ENCODE measurements around the gene RTN4IP1.
"Not testable (repeated sequence)": the region's sequence is repeated elsewhere in the genome, so short reads cannot be mapped to it uniquely, and the experiment has no call there.

Gene RTN4IP1

DNA sequence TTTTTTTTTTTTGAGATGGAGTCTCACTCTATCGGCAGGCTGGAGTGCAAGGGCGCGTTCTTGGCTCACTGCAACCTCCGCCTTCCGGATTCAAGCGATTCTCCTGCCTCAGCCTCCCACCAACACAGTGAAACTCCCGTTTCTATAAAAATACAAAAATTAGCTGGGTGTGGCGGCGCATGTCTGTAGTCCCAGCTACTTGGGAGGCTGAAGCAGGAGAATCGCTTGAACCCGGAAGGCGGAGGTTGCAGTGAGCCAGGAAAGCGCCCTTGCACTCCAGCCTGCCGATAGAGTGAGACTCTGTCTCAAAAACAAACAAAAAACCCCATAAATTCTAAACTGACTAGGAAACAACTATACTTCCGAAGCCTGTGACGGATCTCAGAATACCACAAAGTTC is 1.5 kb downstream of the RTN4IP1 start:
- FAIRE-seq, result not testable (repeated sequence)

DNA sequence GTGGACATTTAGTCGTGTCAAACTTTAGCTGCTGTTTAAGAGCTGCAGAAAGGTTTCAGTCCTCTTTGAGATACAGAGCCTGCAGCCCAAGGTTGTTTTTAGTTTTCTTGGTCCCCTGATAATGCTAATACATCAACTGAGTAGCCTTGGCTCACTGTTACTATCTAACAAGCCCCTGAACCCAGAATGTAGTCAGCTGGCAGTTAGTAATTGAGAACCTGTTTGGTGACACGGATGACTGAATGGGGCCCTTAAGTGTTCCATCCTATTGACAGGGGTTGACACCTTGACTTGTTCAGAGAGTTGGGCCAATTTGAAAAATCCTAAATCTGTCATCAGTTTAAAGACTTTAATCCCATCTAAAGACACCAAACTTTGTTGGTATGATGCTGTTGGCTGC is 2.8 kb downstream of the RTN4IP1 start:
- FAIRE-seq, result no peak

DNA sequence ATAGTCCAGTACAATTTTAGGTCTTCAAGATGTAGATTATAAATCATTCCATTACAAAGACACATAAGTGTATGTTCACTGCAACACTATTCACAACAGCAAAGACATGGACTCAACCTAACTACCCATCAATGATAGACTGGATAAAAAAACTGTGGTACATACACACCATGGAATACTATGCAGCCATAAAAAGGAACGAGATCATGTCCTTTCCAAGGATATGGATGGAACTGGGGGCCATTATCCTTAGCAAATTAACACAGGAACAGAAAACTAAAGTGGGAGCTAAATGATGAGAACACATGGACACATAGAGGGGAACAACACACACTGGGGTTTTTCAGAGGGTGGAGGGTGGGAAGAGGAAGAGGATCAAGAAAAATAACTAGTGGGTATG is 6.3 kb downstream of the RTN4IP1 start:
- FAIRE-seq, result no peak

DNA sequence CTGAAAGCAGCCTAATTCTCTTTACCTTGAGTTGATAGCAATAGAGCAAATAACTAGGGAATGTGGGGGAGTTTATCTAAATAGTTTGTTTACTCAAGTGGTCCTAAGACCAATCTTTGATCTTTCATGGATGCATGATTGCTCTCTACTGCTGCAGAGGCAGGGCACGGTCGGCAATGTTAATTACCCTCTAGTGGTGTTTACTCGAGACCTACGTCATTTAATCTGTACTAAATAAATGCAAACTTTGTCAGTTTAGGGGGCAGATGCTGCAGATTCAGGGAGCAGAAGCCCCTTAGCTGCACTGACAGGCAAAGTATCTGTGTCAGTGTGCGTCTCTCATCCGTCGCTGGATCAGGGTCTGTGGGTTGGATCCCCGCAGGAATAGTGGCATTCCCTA is 6.9 kb downstream of the RTN4IP1 start:
- no peak for FAIRE-seq

DNA sequence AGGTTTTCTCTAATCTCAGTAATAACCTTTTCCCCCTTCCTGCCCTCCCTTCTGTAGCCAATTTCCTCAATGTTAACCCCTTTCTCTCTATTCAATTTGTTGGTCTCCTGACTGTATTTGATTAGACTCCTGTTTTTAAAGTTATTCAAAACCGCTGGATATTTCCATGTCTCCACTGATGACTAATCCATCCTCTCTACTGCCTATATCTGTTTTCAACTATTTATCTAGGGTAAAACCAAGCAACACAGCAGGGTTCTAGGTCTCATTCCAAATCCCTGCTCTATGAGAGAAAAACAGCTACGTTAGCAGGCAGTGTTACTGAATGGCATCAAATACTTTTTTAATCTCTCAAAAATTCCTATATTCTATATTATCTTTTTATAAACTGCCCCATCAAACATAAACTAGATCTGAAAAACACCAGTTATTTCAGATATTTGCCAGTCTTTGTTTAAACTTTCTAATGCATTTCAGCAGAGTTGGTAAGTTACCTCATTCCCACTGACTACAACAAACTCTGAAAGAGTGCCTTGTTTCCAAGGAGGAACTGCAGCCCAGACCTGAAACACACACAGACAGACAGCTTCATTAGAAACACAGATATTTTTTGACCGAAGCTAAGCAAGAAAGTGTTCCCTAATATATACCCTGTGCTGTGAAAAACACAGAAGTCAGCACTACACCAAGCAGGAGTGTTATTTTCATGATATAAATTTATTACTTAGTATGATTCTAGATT is 8.2 kb downstream of the RTN4IP1 start:
- no peak for FAIRE-seq

DNA sequence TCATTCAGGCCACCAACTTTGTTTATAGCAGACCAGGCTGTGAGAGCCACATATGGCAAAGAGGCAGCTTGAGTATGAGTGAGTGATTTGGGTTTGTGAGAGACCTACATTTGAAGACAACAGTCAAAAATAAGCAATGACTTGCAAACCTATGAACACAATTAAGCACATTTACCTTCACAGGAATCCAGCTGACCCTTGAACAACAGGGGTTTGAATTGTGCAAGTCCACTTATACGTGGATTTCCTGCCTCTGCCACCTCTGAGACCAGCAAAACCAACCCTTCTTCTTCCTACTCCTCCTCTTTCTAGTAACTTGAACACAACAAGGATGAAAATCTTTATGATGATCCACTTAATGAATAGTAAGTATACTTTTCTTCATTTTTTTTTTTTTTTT is 10.1 kb downstream of the RTN4IP1 start:
- FAIRE-seq, result no peak

DNA sequence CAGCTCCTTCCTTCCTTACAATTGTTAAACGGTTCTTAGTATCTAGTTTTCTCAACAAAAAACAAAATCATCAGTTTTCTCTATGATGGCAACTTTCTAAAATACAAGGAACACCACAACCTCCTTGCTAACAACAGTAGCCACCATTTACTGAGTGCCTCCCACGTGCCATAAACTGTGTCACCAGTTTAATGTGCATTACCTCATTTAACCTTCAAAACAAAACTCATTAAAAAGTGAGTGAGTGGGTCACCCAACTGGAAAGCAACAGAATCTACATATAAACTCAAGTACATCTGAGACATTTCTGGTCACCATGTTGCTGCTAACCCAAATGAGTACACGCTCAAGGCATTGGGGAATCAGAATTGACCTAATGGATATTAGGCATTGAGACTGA is 11.0 kb downstream of the RTN4IP1 start:
- no peak for FAIRE-seq

DNA sequence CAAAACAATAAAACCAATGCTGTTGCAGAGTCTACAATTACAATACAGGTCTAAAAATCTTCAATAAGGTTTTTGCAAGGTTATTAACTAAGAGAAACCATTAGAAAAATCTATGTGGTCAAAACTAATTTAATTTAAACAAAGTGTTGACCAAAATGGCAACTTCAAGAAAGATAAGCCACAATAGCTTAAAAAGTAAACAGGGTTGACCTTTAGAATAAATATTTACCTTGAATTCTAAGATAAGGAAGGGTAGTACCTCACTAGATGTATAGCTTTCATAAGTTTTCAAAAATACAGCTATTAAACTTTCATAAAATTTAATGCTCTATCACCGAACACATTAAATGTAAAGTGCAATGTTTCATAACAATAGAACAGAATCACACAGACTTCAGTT is 11.4 kb downstream of the RTN4IP1 start:
- peak; percentile 78 for FAIRE-seq

DNA sequence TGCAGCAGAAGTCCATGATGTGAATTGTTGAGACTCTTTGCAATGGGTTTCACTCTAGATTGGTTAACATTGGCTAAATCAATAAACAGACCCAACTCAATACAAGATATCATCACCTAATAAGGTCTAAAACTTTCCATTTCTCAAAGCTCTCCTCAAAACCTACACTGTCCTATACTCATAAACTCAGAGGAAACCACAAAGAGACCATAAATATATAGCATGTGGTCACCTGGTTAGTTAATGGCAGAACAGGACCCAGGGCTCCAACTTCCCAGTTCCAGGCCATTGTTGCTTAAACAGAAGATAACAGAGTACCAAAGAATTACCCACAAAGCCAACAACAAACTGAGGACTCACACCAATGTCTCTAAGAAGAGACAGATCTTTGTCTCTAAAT is 12.0 kb downstream of the RTN4IP1 start:
- FAIRE-seq, result no peak

DNA sequence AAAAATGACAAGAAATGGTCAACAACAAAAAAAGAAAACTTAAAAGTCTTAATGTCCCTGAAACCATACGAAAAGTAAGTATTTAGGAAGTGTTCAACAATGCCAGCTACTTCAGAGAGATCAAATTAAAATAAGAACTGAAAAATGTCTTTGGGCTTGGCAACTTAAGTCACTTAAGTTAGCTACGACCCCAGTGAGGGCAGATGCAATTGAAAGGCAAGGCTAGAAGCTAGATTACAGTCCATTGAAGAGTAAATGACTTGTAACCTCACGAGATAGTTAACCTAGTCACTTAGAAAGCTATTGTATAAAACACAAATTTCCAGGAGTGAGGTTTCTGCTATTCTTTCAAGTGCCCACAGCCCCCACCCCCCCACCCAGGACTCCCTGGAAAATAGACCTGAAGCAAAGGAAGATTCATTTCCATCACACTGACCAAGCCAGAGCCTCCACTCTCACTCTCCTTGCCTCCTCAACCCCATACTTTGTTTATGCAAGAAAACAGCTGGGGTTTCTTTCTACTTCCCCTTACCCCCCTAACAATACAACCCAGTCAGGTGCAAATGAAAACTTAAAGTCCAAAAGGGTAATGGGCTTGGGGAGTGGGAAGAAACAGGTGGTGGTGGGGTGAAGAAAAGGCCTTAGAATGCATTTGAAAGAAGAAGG is 14.6 kb downstream of the RTN4IP1 start:
- no peak for FAIRE-seq

DNA sequence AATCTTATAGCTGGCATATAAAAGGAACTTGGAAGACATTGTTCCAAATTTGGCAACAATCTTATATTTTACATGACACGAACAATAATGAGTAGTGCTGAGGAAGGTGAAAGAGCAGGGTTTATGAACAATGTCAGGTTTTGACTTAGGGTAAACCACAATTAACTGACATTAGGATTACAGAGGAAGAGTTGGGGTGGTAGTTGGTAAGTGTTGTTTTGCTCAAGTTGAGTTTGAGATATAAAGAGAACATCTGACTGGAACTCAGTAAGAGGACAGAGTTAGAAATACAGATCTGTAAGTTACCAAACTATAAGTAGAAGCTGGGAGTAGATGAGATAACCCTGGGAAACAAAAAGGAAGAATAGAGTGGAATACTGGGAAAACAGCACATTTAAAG is 15.1 kb downstream of the RTN4IP1 start:
- FAIRE-seq, result no peak

DNA sequence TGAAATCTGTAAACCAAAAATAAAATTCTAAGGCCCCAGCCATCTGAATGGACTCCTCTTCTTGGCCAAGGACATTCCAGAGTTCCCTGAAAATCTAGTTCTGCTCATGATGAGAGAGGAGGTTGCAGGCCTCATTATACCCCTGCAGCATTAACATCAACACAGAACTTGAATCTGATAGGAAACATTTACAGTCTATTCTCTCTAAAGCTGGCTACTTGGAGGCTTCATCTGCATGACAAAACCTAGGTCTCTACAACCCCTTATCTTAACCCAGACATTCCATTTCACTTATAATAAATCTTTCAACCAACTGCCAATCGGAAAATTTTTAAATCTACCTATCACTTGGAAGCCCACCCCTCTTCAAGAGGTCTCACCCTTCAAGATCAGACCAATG is 15.7 kb downstream of the RTN4IP1 start:
- no peak for FAIRE-seq

DNA sequence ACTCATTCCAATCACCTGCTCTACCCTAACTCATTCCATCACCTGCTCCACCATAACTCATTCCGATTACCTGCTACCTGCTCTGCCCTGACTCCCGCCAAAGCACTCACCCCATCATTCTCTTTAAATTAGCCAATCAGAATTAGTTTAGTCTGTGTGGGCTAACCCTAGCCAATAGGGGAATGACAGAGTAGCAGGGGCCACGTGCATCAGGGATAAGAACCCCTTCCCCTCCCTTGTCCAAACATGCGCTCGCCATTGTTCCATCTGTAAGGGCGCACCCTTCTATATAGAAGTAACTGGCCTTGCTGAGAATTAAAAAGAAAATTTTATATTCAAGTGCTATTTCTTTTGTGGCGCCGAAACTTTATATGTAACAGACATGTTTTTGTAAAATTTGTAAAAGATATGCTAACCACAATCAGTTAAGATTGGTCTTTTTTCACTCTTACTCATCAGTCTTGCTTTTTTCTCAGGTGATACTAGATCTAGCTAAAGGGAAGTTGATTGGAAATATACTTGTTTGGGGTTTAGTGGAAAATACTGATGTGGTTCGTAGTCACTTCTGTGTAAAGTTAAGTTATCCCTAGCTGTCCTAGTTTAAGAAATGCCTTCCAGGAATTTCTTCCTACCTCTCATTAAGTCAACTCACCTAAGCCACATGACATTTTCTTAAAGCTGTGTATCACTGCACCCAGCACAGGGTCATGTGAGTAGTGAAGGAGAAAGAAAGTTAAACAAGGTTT is 16.5 kb downstream of the RTN4IP1 start:
- no peak for FAIRE-seq

DNA sequence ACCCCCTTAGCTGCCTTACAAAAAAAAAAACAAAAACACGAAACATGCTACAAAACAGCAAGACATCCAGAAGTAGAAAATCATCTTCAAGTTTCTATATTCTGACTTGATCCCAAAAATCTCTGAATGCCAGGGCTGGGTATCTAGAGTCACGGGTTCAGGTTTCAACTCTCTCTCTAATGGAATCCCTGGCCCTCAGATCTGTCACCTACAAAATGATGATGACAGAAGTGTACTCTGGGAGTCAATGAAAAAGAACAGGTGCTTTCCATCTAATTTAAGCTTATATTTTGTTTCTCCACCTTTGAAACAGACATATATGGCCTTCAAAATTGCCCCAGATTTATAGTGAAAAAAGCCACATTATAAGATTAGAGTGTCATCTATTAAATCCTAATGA is 18.3 kb downstream of the RTN4IP1 start:
- FAIRE-seq, result no peak

DNA sequence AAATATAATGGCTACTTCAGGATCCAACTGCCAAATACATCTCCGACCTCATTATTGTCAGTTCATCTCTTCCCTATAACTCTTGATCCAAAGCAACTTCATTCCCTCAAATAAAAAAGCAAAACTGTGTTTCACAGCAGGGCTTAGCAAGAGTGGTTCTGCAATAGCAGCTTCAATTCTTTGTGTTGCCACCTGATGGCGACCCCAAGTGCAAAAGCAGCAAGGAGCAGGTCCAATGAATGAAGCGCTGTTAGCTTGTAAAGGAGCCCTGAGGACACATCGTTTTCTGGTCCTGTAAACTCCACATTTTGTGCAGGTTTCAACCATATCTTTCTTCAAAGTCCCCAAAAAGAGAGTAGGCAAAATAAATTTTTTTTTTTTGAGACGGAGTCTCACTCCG is 19.6 kb downstream of the RTN4IP1 start:
- FAIRE-seq, result no peak

DNA sequence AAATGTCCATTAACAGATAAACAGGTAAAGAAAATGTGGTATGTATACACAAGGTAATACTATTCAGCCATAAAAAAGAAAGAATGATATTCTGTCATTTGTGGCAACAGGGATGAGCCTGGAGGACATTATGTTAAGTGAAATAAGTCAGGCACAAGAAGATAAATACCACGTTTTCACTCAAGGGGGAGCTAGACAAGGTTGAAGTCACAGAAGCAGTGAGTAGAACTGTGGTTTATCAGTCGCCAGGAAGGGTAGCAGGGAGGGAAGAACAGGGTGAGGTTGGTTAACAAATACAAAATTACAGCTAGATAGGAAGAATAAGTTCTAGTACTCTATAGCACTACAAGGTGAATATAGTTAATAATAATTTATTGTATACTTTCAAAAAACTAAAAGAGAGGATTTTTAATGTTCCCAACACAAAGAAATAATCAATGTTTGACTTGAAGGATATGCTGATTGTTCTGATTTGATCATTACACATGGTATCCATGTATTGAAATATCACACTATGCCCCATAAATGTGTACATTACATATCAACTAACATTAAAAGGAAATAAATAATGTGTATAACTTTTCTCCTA is 21.1 kb downstream of the RTN4IP1 start:
- FAIRE-seq, result peak; percentile 33

DNA sequence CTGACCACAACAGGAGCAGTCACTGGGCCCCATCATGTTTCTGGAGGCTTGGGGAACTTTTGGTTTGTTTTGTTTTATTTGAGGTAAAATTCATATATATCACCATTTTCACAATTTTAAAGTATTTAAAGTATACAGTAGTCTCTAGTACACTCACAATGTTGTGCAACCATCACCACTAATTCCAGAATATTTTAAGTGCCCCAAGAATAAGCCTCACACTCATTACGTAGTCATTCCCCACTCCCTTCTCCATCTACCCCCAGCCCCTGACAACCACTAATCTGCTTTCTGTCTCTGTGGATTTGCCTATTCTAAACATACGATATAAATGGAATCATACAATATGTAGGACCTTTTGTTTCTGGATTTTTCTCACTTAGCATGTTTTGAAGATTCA is 29.0 kb downstream of the RTN4IP1 start:
- FAIRE-seq, result no peak

DNA sequence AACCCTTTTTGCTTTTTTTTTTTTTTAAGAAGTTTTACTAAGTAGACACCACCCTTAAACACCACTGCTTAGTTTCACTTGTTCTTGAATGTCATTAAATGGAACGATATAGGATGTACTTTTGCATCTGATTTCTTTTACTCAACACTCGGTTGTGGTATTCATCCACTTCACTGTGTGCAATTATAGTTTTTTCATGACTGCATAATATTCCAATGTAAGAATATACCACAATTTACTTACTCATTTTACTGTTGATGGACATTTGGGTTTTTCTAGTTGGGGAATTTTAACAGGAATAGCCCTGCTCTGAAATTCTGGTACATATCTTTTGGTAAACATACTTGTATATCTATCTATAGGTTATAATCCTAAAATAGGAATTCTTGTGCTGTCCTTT is 29.9 kb downstream of the RTN4IP1 start:
- FAIRE-seq, result no peak

DNA sequence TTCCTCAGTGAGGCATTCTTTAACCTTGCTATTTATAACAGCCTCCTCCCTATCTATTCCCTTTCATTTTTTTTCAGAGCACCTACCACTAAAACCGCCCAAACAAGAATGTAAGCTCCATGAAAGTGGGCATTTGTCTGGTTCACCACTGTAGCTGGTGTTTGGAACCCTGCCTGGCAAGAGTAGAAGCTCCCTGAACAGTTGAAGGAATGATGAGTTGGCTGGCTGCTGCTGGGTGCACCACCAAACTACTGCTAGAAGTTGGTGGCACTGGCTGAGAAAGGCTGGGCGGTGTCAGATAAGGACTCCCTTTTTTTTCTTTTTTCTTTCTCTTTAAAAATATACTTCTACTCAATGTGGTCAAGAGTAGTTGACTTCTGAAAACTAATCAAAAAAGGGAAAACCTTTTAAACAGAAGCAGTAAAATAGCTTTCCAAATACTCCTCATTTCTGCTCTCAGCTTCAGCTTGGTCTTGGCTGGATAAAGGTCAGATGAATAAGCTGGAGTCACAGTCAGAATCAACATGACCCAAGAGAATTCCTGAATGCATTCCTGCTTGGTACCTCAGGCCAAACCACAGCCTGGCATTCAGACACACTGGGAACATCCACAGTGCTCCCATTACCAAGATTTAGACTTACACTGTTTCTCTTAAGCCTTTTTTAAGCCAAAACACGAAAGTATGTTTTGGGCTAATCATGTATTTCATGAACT is 38.0 kb downstream of the RTN4IP1 start:
- no peak for FAIRE-seq

DNA sequence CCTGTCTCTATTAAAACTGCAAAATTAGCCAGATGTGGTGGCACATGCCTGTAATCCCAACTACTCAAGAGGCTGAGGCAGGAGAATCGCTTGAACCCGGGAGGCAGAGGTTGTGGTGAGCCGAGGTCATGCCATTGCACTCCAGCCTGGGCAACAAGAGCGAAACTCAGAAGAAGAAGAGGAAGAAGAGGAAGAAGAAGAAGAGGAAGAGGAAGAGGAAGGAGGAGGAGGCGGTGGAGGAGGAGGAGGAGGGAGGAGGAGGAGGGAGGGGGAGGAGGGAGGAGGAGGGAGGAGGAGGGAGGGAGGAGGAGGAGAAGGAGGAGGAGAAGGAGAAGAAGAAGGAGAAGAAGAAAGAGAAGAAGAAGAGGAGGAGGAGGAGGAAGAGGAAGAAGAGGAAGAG is 40.4 kb downstream of the RTN4IP1 start:
- FAIRE-seq, result not testable (repeated sequence)

DNA sequence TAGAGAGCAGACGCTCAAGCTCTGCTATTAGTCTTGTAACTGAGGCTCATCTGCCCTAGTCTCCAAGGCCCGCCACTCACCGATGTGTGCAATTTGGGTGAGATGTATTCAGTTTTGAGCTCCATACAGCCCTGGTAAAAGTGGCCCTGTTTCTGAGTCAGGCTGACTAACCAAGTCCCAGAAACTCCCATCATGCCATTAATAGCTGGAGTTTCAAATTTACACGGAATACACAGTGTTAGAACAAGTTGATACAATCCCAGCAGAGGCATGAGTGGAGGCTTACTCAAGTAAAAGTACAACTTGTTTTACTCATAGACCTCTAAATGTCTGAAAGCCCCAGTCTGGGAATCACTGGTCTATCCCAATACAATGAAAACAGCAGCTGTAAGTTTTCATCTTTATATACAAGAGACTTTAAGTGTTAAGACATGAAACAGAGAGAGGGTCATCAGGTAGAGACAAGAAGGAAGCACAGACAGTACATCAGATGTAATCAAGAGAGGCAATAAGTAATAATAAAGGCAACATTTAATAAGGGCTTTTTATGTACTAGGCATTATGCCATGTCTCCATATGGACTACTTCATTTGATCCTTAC is 42.4 kb downstream of the RTN4IP1 start:
- no peak for FAIRE-seq

DNA sequence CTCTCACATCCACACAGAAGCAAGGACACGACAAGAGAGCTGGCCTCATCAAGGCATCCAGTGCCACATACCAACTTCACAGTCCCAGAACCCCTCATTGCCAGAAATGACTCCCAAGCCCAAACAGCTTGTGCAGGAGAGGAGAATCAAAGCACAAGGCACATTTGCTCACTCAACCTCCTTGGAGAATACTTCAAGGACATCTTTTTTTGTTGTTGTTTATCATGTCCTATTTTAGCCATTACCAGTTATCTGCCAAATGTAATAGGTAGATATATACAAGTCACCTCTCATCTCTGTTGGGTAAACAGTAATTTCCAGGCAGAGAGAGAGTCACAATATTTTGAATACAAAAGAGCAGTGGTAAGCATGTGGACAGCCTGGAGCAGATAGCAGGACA is 47.8 kb downstream of the RTN4IP1 start:
- no peak for FAIRE-seq

DNA sequence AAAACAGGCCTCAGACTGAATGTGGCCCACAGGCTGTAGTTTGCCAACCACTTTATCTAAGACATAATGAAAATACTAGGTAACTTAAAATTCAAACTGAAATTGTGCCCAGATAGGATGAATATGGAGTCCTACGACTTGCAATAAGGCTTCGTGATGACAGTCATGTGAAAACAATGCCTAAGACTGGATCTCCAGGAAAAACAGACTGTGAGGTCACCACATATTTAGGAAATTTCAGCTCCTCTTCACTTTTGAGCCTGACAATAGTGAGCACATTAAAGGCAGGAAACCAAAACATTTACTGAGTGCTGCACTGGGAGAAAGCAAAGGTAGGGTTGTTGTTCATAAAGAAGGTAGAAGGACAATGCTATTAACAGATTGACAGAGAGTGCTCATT is 50.0 kb downstream of the RTN4IP1 start:
- FAIRE-seq, result no peak
